Limb (tissue), 2 donors: ENCODE measurements around the gene HPSE2.
"Not testable (repeated sequence)": the region's sequence is repeated elsewhere in the genome, so short reads cannot be mapped to it uniquely, and the experiment has no call there.

Experiments
- DNase-seq, 2 donors: peaks; one replicate each; pipeline ENCODE4 v3.0.0-alpha.2; 2016; ENCODE audit errors: extremely low spot score in 2 of 2

The HPSE2 gene

DNA sequence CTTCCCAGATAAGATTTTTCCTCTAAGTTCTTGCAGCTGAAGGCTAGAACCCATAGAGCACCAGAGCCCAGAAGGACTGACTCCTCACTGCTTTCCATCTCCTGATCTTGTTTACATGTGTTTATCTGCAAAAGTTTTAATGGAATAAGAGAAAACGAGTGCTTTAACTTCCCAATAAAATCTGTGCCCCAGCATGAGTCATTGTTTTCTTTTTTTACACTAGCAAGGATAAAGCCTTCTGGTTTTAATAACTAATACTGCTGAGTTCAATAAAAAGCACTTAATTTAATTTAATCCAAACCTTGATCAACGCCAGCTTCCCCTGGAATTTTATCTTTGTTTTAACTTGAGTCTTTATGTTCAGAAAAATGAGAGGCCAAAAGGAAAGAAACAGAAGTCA, 227.6 kb downstream of the HPSE2 start:
- no peak for DNase-seq

DNA sequence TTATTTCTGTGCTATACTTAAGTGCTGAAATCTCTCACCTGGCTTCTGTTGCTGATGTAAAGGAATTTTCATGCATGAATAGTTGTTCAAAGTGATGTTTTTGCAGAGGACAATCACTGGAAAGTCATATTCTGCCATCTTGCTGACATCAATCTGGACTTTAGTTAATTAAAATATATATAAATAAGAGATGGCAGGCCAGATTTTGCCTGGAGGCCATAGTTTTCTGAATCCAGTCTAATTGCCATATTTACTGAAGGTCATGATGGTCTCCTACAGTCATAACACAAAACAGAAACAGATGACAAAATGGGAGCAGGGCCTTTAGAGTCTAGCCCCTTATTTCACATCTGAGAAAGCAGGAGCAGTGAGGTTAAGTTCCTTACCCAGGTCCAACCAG, 228.2 kb downstream of the HPSE2 start:
- DNase-seq, result no peak

DNA sequence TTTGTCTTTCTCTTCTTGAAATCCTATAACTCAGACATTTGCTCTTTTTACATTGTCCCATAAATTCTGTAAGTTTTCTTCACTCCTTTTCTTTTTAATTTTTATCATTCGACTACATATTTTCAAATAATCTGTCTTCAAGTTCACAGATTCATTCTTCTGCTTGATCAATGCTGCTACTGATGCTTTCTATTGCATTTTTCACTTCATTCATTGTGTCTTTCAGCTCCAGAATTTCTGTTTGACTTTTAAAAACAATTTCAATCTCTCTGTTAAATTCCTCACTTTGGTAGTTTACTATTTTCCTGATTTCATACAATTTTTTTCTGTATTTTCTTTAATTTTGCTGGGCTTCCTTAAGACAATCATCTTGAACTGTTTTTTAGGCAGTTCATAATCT, 230.4 kb downstream of the HPSE2 start:
- DNase-seq, result no peak

DNA sequence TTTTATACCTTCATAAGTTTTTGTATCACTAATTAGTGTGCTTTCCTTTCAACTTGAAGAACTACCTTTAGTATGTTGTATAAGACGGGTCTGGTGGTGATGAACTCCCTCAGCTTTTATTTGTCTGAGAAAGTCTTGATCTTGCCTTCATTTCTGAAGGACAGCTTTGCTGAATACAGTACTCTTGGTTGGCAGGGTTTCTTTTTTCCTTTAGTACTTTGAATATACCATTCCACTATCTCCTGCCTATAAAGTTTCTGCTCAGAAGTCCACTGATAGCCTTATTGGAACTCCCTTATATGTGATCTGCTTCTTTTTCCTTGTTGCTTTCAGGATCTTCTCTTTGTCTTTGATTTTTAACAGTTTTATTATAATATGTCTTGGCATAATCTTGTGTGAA, 230.9 kb downstream of the HPSE2 start:
- no peak for DNase-seq

DNA sequence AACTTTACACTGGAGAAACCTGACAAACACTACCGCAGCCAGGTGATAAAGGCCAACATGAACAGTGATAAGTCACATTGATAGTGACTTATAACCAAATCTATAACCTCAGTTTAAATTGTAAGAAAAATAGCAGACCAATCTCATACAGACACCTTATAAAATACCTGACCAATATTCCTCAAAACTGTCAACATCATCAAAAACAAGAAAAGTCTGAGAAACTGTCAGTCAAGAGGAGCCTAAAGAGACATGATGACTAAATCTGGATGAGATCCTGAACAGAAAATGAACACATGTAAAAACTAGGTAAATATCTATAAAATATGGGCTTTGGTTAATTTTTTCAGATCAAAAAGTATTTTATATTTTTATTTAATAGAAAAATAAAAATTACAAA, 233.3 kb downstream of the HPSE2 start:
- DNase-seq, result no peak

DNA sequence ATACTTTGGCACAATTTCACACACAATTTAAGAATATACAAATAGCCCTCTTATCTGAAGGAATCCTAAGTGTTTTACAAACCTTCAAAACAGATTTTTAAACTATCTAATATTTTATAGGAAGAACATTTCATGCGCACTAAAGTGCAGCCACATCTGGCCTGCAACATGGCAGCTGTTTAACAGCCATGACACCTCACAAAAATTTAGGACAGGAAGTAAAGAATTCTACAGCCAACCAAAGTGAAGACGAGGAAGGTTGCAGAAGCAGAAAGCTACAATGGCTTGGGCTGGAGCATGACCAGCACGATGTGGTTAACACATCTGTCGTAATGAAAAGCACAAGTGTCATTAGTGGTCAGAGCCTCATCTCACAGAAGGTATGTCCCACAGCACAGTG, 238.1 kb downstream of the HPSE2 start:
- no peak for DNase-seq

DNA sequence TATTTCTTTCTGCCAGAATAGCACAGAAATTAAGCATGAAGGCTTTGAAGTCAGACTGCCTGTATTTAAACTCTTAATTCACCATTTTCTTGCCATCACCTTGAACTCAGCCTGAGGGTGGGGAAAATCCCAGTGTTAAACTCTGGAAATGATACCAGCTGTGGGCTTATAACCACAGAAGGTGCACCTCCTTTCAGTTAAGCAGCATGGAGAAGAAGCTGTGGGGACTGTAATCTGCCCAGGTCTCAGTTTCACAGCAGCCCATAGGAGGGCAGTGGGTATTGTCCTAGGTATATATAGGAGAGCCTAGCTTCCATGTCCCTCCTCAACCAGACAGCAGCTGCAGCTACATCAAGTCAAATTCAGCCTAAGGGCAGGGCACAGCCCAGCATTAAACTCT, 241.6 kb downstream of the HPSE2 start:
- no peak for DNase-seq

DNA sequence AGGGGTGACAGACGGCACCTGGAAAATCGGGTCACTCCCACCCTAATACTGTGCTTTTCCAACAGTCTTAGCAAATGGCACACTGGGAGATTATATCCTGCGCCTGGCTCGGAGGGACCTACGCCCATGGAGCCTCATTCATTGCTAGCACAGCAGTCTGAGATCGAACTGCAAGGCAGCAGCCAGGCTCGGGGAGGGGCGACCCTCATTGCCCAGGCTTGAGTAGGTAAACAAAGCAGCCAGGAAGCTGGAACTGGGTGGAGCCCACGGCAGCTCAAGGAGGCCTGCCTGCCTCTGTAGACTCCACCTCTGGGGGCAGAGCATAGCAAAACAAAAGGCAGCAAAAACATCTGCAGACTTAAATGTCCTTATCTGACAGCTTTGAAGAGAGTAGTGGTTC, 251.9 kb downstream of the HPSE2 start:
- DNase-seq, result not testable (repeated sequence)

DNA sequence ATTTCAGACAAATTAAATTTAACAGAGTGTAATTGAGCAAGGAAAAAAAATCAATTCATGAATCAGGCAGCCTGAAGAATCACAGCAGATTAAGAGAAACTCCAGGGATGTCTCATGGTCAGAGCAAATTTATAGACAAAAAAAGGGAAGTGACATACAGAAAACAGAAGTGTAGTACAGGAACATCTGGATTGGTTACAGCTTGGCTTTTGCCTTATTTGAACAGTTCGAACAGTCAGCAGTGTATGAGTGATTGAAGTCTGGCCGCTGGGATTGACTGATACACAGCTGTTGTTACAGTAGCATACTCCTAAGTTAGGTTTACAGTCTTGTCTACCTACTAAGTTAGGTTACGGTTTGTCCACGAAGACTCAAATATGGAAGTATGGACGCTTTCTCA, 255.3 kb downstream of the HPSE2 start:
- no peak for DNase-seq

DNA sequence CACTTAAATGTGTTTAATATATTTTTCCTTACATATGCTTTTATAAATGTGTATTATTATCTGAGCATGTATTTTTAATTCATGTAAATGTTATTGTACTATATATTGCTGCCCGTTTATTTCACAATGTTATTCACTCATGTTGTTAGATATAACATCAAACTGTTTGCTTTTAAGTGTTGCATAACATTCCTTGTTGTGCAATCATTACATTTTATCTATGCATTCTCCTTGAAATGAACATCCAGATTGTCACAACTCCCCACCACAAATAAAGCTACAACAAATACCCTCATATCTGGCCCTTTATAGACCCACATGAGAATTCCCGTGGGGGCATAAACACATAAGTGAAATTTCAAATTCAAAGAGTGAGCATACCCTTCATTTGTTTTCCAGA, 264.2 kb downstream of the HPSE2 start:
- DNase-seq, result no peak

DNA sequence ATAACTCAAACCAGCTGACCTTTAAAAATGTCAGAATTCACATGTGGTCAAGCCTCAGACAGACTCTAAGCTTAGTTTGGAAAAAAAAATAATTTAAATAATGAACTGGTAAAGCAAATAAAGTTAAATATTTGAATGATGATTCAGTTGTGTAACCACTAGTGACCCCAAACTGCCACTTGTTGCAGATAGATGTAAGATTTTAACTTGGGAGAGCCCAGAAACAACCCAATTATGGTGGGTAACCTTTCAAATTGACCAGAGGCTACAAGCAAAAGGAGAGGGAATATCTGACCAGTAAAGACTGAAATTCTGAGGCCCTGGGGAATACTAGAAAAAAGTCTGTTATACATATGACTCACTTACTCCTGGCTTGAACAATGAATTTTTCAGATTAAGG, 268.1 kb downstream of the HPSE2 start:
- no peak for DNase-seq

DNA sequence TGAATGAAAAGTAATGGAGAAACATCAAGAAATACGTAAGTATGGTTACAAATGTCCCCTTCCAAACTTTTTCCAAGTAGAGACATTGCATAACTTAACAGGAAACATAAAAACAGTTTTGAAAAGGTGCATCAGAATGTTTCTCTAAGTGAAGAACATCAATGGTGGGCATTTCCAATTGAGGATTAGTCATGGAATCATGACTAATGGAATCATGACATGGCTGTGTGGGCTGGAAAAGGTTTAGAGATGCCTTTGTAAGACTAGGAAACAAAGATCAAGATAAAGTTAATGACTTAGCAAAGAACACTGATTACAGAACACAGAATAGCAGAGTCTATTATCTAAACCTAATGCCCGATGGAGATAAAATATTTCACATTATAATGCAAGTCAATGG, 272.0 kb downstream of the HPSE2 start:
- DNase-seq, result no peak

DNA sequence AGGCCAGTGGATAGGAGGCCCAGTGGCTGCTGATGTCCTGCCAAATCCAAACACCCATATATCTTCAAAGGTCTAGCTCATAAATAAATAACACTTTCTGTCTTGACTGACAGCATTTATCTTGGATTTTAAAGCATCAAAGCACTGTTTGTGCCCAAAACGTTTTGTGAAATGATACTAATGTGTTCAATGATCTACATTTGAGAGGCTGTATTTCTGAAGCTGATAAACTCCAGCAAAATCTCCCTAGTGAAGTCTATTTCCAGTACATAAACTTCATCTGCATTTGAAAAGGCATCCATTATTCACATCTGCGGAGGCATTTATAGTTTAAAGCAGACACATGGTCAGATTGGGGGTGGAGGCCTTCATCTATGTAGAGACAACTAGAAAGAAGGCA, 276.3 kb downstream of the HPSE2 start:
- DNase-seq, result no peak

DNA sequence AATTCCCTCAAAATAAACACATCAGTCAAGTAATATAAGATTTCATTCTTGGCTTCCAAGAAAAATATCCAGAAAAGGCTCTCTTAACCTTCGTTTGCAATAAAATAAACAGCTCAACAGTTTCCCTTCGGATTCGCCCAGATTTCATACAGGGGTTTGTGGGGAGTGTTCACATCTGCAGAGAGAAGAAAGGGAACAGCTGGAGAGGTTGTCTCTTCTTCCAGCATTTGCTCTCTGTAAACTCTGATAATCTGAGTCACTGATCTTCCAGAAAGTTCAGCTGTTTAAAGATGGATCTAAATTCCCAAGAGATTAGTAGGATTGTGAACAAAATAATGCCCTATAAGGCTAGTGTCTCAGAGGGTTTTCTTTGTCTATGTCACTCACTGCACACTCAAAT, 277.9 kb downstream of the HPSE2 start:
- no peak for DNase-seq

DNA sequence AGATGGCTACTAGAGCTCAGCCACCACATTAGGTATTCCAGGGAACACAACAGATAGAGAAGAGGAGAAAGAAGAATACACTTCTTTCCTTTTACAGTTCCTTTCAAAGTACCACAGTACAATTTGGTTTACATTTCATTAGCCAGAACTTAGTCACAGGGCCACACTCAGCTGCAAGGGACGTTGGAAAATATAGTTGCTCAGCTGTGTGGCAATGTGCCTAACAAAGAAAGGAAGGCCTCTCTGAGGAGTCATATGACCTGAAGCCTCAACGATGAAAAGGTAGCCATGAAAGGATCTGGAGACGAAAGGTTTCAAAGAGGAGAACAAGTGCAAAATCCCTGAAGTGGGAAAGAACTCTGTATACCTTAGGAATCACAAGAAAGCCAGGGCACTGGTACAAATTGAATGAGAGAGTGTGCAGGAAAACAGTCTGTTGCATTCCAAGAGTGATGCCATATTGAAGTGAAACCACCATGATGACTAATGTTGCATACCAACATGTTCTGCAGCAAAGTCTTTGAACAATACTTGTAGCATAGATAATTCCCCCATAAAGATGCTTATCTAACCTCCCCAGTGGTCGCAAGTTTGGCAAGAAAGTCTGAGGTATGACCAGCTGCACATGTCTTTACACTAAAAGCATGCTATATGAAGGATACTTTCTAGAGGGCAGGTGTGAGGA, 278.9 kb downstream of the HPSE2 start:
- no peak for DNase-seq

DNA sequence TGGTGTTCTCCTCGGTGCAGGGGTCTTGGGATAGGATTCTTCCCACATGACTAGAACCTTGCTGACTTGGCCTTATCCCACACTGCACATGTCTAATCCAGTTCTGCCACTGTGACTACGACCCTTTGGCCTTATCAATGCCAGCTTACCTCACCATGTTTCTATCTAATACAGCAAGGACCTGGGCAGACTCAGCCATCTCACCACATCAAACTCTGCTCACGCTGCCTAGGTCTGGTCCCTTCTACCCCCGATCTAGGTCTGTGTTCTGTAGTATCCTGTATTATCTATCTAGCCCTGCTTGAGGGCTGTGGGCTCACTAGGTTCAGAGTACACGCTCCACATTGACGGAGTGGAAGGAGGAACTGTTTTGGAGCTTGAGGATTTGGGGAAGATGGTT, 282.4 kb downstream of the HPSE2 start:
- no peak for DNase-seq

DNA sequence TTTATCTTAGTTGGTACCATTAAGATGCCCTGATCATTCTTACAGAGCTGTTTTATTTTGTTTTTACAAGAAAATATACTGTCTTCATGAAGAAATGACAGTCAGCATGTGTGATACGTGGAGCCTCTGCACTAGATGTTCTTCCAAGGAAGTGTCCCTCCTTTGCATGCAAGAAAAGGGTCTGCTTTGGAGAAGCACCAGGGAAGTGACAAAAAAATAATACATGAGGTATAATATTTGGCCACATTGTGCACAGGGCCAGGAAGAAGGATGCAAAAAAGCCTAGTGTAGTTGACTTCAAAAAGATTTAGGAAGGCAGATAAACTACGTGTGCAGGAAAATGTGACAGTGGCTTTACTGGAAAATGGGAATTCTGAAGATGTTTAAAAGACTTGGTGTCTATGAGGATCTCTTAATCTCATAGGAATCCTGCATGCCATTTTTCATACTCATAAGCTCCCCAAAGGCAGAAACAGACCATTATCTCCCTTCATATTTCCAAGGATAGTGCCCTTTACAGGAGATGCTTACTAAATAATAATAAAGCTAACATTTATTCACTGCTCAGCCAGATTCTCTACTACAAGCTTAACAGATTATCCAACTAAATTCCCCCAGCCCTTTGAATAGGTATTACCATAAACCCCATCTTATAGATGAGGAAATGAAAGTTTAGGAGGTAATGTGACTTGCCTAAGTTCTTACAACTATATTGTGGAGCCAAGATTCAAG, 284.2 kb downstream of the HPSE2 start:
- DNase-seq, result no peak

DNA sequence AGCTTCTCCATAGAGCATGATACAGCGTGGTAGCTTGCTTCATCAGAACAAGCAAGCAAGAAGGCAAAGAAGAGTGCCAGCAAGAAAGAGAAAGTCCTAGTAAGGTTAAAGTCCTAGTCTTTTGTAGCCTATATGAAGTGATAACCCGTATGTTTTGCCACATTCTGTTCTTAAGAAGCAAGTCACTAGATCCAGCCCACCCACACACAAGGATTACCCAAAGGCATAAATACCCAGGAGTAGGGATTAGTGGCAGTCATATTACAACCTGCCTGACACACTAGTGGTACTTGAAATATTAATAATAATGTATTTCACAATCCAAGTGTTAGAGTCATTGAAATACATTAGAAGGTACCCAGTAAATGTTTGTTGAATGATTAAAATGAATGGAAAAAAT, 285.5 kb downstream of the HPSE2 start:
- no peak for DNase-seq

DNA sequence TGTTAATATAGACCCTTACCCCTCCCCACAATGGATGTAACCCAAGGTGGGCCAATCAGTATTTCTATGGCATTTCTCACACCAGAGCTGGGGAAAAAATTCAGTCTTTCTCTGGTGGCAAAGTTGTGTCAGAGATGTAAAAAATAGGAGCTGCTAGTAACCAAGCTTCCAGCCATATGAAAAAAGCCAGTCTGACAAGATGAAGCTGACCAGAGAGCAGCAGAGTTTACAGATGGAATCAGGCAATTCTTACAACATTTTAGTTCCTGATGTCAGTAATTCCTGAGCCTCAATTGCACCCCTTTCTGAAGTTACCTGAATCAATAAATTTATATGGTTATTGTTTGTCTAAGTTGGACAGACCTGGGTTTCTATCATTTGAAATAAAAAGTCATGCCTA, 286.3 kb downstream of the HPSE2 start:
- no peak for DNase-seq

DNA sequence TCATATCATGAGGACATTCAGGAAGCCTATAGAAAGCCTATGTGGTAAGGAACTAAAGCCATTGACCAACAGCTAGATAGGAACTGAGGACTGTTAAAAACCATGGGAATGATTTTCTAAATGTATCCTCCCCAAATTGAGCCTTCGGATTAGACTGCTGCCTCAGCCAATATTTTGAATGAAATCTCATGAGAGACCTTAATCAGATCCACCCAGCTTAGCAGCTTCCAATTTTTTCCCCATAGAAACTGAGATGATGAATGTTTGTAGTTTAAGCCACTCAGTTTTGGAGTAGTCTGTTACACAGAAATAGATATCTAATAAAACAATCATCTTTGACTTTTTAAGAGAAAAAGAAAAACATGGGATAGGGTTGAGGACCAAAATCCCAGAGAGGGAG, 292.0 kb downstream of the HPSE2 start:
- no peak for DNase-seq

DNA sequence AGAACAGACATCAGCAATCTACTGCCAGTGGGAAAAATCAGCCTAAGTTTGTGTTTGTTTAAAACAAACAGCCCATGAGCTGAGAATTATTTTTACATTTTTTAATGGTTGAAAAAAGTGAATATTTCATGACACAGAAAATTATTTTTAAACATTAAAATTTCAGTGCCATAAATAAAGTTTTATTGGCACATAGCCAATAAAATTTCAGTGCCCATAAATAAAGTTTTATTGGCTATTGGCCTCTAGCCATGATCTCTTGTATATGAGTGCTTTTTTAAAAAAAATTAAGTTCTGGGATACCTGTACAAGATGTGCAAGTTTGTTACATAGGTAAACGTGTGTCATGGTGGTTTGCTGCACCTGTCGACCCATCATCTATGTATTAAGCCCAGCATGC, 305.9 kb downstream of the HPSE2 start:
- DNase-seq, result no peak

DNA sequence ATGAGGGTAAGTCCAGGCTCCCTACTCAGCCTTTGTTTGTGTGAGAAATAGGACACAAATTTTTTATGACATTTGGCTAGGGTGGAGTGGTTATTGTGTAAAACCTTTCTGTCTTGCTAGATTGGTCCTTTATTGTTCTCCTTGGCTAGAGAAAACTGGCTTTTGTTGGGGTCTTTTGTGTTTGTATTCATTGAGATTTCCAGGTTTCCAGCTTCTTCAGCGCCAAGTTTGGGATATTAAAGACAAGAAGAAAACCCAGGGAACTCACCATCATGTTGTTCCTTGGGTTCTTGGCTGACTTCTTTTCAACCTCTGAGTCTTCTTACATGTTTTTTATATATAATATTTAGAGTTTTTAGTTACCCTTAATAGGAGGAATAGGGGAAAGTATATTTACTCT, 310.0 kb downstream of the HPSE2 start:
- no peak for DNase-seq

DNA sequence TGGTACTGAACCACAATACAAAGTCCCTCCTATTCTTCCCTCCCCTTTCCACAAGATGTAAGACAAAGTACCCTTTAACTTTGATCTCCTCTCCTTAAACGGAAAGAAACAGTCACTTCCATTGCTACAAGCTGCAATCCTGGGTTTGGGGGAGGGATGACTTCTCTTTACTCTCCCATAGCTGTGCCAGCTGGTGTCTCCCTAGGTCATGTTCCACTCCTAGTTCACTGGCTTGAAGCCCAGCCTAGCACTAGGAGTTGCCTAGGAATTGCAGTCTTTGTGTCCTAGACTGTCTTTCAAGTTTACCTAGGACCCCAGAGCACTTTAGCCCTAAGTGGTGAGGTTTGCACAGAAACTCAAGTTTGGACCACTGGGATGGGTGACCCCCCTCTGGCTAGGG, 311.1 kb downstream of the HPSE2 start:
- DNase-seq, result no peak

DNA sequence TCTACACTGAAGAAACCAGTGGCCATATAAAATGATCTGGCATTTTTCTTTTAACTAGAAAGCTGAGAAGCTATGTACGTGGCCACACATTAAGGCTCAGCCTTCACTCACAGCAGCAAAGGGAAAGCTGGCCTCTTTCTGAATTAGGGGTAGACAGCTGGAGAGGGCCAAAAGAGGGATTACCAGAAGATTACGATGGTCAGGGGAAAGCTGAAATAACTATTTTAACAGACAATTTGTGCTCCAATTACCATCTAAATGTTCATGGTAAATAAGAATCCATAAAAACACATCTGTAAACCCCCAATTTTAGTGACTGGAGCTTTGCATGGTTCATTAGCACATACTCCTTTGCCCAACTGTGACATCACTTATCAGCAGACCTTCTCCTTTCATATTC, 314.3 kb downstream of the HPSE2 start:
- peak in 1 of 2 donors; percentile 67 for DNase-seq
